ENCODE data around the gene STAG3.
"Not testable (repeated sequence)": the region's sequence is repeated elsewhere in the genome, so short reads cannot be mapped to it uniquely, and the experiment has no call there.

The STAG3 gene

GRCh38 chr7:100219271-100219737 lies 41.6 kb downstream of the STAG3 start:
- TF ChIP-seq, protein P1, sequence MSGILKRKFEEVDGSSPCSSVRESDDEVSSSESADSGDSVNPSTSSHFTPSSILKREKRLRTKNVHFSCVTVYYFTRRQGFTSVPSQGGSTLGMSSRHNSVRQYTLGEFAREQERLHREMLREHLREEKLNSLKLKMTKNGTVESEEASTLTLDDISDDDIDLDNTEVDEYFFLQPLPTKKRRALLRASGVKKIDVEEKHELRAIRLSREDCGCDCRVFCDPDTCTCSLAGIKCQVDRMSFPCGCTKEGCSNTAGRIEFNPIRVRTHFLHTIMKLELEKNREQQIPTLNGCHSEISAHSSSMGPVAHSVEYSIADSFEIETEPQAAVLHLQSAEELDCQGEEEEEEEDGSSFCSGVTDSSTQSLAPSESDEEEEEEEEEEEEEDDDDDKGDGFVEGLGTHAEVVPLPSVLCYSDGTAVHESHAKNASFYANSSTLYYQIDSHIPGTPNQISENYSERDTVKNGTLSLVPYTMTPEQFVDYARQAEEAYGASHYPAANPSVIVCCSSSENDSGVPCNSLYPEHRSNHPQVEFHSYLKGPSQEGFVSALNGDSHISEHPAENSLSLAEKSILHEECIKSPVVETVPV (CRISPR knock-in tag; IDR thresholded peaks at IDR 0.05) = no peak
- no peak for TF ChIP-seq PPARA (CRISPR knock-in tag; IDR thresholded peaks at IDR 0.05; ENCODE audit: borderline replicate concordance)
- TF ChIP-seq, protein P2, sequence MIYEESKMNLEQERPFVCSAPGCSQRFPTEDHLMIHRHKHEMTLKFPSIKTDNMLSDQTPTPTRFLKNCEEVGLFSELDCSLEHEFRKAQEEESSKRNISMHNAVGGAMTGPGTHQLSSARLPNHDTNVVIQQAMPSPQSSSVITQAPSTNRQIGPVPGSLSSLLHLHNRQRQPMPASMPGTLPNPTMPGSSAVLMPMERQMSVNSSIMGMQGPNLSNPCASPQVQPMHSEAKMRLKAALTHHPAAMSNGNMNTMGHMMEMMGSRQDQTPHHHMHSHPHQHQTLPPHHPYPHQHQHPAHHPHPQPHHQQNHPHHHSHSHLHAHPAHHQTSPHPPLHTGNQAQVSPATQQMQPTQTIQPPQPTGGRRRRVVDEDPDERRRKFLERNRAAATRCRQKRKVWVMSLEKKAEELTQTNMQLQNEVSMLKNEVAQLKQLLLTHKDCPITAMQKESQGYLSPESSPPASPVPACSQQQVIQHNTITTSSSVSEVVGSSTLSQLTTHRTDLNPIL (CRISPR knock-in tag; IDR thresholded peaks at IDR 0.05; ENCODE audit: low read depth) = no peak
- TF ChIP-seq ARNTL (CRISPR knock-in tag; IDR thresholded peaks at IDR 0.05; ENCODE audit: borderline replicate concordance, low read depth) = no peak
- TF ChIP-seq, protein P3, sequence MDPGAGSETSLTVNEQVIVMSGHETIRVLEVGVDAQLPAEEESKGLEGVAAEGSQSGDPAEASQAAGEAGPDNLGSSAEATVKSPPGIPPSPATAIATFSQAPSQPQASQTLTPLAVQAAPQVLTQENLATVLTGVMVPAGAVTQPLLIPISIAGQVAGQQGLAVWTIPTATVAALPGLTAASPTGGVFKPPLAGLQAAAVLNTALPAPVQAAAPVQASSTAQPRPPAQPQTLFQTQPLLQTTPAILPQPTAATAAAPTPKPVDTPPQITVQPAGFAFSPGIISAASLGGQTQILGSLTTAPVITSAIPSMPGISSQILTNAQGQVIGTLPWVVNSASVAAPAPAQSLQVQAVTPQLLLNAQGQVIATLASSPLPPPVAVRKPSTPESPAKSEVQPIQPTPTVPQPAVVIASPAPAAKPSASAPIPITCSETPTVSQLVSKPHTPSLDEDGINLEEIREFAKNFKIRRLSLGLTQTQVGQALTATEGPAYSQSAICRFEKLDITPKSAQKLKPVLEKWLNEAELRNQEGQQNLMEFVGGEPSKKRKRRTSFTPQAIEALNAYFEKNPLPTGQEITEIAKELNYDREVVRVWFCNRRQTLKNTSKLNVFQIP (CRISPR knock-in tag; IDR thresholded peaks at IDR 0.05; ENCODE audit: borderline replicate concordance, low read depth) = no peak
- no peak for TF ChIP-seq ZNF565 (CRISPR knock-in tag; conservative IDR thresholded peaks at IDR 0.05; ENCODE audit: low read depth)
- no peak for TF ChIP-seq ZFP3 (CRISPR knock-in tag; IDR thresholded peaks at IDR 0.05)
- TF ChIP-seq RARB (CRISPR knock-in tag; IDR thresholded peaks at IDR 0.05) = no peak
- TF ChIP-seq ZC3H10 (CRISPR knock-in tag; IDR thresholded peaks at IDR 0.05) = no peak
- no peak for TF ChIP-seq CSDC2 (CRISPR knock-in tag; IDR thresholded peaks at IDR 0.05)
- TF ChIP-seq ESRRG (CRISPR knock-in tag; IDR thresholded peaks at IDR 0.05) = no peak
- no peak for TF ChIP-seq GLIS3 (CRISPR knock-in tag; IDR thresholded peaks at IDR 0.05)
- TF ChIP-seq TCF4 (CRISPR knock-in tag; IDR thresholded peaks at IDR 0.05; ENCODE audit: borderline replicate concordance) = no peak
- no peak for TF ChIP-seq BACH2 (CRISPR knock-in tag; IDR thresholded peaks at IDR 0.05; ENCODE audit: borderline replicate concordance)
- ATAC-seq = no peak

DNA sequence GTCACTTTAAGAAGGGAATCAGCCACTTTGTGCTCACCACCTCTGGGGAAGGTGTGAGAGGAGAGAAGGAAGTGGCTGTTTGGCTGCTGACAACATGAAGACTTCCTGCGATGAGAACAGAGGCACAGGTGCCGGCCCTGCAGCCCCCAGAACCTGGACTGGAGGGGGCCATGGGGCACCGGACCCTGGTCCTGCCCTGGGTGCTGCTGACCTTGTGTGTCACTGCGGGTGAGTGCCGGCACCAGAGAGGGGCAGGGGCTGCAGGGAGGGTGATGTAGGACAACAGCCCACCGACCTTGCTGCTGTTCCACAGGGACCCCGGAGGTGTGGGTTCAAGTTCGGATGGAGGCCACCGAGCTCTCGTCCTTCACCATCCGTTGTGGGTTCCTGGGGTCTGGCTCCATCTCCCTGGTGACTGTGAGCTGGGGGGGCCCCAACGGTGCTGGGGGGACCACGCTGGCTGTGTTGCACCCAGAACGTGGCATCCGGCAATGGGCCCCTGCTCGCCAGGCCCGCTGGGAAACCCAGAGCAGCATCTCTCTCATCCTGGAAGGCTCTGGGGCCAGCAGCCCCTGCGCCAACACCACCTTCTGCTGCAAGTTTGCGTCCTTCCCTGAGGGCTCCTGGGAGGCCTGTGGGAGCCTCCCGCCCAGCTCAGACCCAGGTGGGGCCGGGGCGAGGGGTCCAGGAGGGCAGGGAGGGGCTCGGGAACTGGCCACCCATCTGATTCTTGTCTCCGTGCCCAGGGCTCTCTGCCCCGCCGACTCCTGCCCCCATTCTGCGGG lies 42.3 kb downstream of the STAG3 start, which contains the start of gene PVRIG:
PVRIG (plus strand) TSS at position 149 of the 785 bp plus-strand sequence; CDS start at position 171, 22 bp downstream.
- ATAC-seq = not testable (repeated sequence)

DNA sequence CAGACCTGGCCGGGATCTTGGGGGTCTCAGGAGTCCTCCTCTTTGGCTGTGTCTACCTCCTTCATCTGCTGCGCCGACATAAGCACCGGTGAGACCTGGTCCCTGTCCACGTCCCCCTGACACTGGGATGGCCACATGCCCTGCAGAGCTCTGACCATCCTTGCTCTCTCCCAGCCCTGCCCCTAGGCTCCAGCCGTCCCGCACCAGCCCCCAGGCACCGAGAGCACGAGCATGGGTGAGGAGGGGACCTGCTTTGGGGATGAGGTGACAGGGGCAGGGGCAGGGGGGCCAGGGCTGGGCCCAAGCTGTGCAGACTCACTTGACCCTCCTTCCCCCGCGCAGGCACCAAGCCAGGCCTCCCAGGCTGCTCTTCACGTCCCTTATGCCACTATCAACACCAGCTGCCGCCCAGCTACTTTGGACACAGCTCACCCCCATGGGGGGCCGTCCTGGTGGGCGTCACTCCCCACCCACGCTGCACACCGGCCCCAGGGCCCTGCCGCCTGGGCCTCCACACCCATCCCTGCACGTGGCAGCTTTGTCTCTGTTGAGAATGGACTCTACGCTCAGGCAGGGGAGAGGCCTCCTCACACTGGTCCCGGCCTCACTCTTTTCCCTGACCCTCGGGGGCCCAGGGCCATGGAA lies 43.0 kb downstream of the STAG3 start:
- TF ChIP-seq, protein P3 (CRISPR knock-in tag; IDR thresholded peaks at IDR 0.05; ENCODE audit: borderline replicate concordance, low read depth) = no peak
- no peak for ATAC-seq

DNA sequence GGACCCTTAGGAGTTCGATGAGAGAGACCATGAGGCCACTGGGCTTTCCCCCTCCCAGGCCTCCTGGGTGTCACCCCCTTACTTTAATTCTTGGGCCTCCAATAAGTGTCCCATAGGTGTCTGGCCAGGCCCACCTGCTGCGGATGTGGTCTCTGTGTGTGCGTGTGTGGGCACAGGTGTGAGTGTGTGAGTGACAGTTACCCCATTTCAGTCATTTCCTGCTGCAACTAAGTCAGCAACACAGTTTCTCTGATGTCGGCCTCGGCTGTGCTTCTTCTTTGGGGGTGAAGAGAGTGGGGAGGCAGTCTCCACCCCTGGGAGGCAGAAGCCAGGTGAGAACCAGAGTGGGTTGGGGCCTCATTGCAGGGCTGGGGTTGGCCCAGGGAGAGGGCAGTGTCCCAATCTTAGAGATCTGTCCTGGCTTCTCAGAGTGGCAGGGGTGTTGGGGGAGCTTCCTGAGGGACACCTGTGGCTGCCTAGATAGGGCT lies 43.6 kb downstream of the STAG3 start:
- no peak for TF ChIP-seq ZFP3 (CRISPR knock-in tag; IDR thresholded peaks at IDR 0.05)
- TF ChIP-seq, protein P4, sequence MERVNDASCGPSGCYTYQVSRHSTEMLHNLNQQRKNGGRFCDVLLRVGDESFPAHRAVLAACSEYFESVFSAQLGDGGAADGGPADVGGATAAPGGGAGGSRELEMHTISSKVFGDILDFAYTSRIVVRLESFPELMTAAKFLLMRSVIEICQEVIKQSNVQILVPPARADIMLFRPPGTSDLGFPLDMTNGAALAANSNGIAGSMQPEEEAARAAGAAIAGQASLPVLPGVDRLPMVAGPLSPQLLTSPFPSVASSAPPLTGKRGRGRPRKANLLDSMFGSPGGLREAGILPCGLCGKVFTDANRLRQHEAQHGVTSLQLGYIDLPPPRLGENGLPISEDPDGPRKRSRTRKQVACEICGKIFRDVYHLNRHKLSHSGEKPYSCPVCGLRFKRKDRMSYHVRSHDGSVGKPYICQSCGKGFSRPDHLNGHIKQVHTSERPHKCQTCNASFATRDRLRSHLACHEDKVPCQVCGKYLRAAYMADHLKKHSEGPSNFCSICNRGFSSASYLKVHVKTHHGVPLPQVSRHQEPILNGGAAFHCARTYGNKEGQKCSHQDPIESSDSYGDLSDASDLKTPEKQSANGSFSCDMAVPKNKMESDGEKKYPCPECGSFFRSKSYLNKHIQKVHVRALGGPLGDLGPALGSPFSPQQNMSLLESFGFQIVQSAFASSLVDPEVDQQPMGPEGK (CRISPR knock-in tag; IDR thresholded peaks at IDR 0.05; ENCODE audit: borderline replicate concordance) = no peak
- ATAC-seq = no peak
